ENCODE measurements around the gene SSH2. TPM values are rescaled to one million over a fixed set of nuclear protein-coding genes. Genes with fewer than 3 reads are reported as not detected.

The SSH2 gene
- total RNA-seq, 1 experiment from 2014 or later: 14.6 TPM

DNA sequence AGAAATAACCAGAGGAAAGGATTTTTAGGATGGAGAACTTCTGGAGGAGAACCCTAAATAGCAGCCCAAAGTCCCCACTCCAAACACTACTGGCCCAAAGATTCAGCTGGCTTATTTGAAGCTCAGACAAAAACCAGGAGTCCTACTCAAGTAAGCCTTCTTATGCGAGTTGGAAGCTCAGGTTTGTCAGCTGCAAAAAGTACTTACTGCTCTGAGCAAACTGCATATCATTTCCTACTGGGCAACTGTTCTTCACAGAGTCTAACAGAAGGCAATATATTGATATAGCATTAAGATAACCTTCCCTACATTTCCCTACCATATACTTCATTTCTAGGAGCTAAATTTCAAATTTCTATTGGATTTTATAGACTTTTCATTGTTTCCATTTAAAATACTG, 231.2 kb downstream of the SSH2 start:
- H3K36me3 Mint-ChIP-seq (ENCODE audit: insufficient read depth in 1 of 3, low read depth in 3 of 3): peaks cover 0 to 9% (median 0%) of the 10 kb centered on the region in 3 experiments; a peak in 2 of 7 replicates

More for the DNA sequence above, 231.2 kb downstream of the SSH2 start:
- H3K9me3 Mint-ChIP-seq: no peaks in the 10 kb centered on the region
- H3K4me3 Mint-ChIP-seq: no peak overlapping the region
- no peak overlapping the region for H2AFZ ChIP-seq (ENCODE audit: low read length)
- H3K23ac ChIP-seq (ENCODE audit: insufficient read length, low read depth, low read length): no peak overlapping the region
- H3K27ac Mint-ChIP-seq: no peak overlapping the region
- H3K9me3 ChIP-seq (ENCODE audit: control insufficient read depth, low read depth, low read length): no peaks in the 10 kb centered on the region
- H2BK12ac ChIP-seq (ENCODE audit: insufficient read length, low read depth, low read length): no peak overlapping the region
- no peak overlapping the region for H2BK120ac ChIP-seq (ENCODE audit: low read depth, low read length, poor library complexity, severe bottlenecking)
- H3K4ac ChIP-seq (ENCODE audit: low read depth, low read length): no peak overlapping the region
- H3T11ph ChIP-seq (ENCODE audit: low read length): no peak overlapping the region
- WGBS (ENCODE audit: extremely low coverage, insufficient read length, low lambda C conversion rate): no CpG with 5 or more reads among the region's 1 CpG
- H2BK20ac ChIP-seq (ENCODE audit: low read depth, low read length, poor library complexity, severe bottlenecking): no peak overlapping the region
- H3K18ac ChIP-seq (ENCODE audit: insufficient read length, low read depth, low read length): no peak overlapping the region
- no peak overlapping the region for H3K27ac ChIP-seq (ENCODE audit: insufficient read length, low read depth, low read length)
- no peak overlapping the region for H3K14ac ChIP-seq (ENCODE audit: insufficient read depth, low read length)
- no peak overlapping the region for H3K9ac ChIP-seq (ENCODE audit: extremely low read depth, insufficient read length, low read length)
- no peaks in the 10 kb centered on the region for H3K4me1 ChIP-seq (ENCODE audit: insufficient read depth, low read length)
- TF ChIP-seq, protein P1, sequence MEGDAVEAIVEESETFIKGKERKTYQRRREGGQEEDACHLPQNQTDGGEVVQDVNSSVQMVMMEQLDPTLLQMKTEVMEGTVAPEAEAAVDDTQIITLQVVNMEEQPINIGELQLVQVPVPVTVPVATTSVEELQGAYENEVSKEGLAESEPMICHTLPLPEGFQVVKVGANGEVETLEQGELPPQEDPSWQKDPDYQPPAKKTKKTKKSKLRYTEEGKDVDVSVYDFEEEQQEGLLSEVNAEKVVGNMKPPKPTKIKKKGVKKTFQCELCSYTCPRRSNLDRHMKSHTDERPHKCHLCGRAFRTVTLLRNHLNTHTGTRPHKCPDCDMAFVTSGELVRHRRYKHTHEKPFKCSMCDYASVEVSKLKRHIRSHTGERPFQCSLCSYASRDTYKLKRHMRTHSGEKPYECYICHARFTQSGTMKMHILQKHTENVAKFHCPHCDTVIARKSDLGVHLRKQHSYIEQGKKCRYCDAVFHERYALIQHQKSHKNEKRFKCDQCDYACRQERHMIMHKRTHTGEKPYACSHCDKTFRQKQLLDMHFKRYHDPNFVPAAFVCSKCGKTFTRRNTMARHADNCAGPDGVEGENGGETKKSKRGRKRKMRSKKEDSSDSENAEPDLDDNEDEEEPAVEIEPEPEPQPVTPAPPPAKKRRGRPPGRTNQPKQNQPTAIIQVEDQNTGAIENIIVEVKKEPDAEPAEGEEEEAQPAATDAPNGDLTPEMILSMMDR (conservative IDR thresholded peaks at IDR 0.05): no peak
- H2BK5ac ChIP-seq (ENCODE audit: insufficient read length, low read length): no peak overlapping the region
- no peak overlapping the region for H2BK15ac ChIP-seq (ENCODE audit: low read depth, low read length)
- no peaks in the 10 kb centered on the region for H3K23me2 ChIP-seq (ENCODE audit: insufficient read length, low read depth, low read length, poor library complexity, severe bottlenecking)
- no peaks in the 10 kb centered on the region for H3K79me2 ChIP-seq (ENCODE audit: insufficient read depth, low read length)
- H2AK5ac ChIP-seq (ENCODE audit: insufficient read length, low read length): no peak overlapping the region
- H4K8ac ChIP-seq (replicated peaks; ENCODE audit: insufficient read length, low read depth, low read length): no peak overlapping the region
- no peak overlapping the region for H3K4me2 ChIP-seq (ENCODE audit: insufficient read depth, insufficient read length, low read length)
- no peak overlapping the region for H4K91ac ChIP-seq (ENCODE audit: insufficient read length, low read depth, low read length)
- DNase-seq: no peak
- no peaks in the 10 kb centered on the region for H3K4me1 Mint-ChIP-seq
- H3K27me3 ChIP-seq (ENCODE audit: insufficient read depth, low read length): no peaks in the 10 kb centered on the region
- H3K79me1 ChIP-seq (ENCODE audit: insufficient read depth, low read depth, low read length, poor library complexity, severe bottlenecking): no peaks in the 10 kb centered on the region
- no peaks in the 10 kb centered on the region for H3K27me3 Mint-ChIP-seq (ENCODE audit: low read depth)
- H4K20me1 ChIP-seq (ENCODE audit: control insufficient read depth, insufficient read depth, insufficient read length): no peaks in the 10 kb centered on the region
- H4K5ac ChIP-seq (ENCODE audit: insufficient read length, low read depth, low read length): no peak overlapping the region
- no peak overlapping the region for H3K56ac ChIP-seq (ENCODE audit: insufficient read length, low read depth, low read length)

Measured in H9 (cell line).